Measurements from ENCODE around the gene ANKRD10.

Gene ANKRD10

GRCh38 chr13:110830800-110831371, 84.0 kb downstream of the ANKRD10 start:
- no peak for DNase-seq (ENCODE audit: low spot score)

- DNase-seq (ENCODE audit: low spot score), result no peak
Observed at GRCh38 chr13:110830331-110830730, 84.5 kb downstream of the ANKRD10 start.

GRCh38 chr13:110829486-110829885, 85.4 kb downstream of the ANKRD10 start:
- DNase-seq (ENCODE audit: low spot score), result no peak

- no peak for DNase-seq (ENCODE audit: low spot score)
Observed at GRCh38 chr13:110828705-110829104, 86.2 kb downstream of the ANKRD10 start.

All from AG08396 (cell line).